Heart left ventricle (tissue), 16 donors: Measurements from ENCODE around the gene SCRG1. TPM values are rescaled to one million over a fixed set of nuclear protein-coding genes. Genes with fewer than 3 reads are reported as not detected.

Experiments
- ATAC-seq, 4 donors: fragments of 200-7000 bp; cut with Tn5 transposase; one replicate each; pipeline ENCODE4 v1.9.1; 2020 to 2022; ENCODE audit warnings: moderate library complexity in 4 of 4, mild to moderate bottlenecking in 3 of 4, moderate number of reproducible peaks in 1 of 4
- DNase-seq, 5 donors: peaks; one replicate each; pipeline ENCODE4 v3.0.0-alpha.2; 2020
- H3K27ac ChIP-seq, 12 donors: fragments of 200-600 bp; sonication (generic) in 4 of 12; one replicate each; pipeline versions ENCODE4 v1.5.0 to v1.8.0; 2016 to 2022; ENCODE audit warnings: mild to moderate bottlenecking in 2 of 12
- H3K27me3 ChIP-seq, 9 donors: fragments of 200-600 bp; sonication (generic) in 2 of 9; one replicate each; pipeline versions ENCODE4 v1.5.1 to v1.8.0; 2016 to 2022; ENCODE audit warnings: mild to moderate bottlenecking in 3 of 9
- H3K36me3 ChIP-seq, 9 donors: fragments of 200-600 bp; sonication (generic) in 2 of 9; one replicate each; pipeline versions ENCODE4 v1.5.0 to v1.8.0; 2018 to 2022; ENCODE audit warnings: mild to moderate bottlenecking in 2 of 9
- H3K4me1 ChIP-seq, 12 donors: fragments of 200-600 bp; sonication (generic) in 4 of 12; one replicate each; pipeline versions ENCODE4 v1.5.0 to v1.8.0; 2016 to 2022; ENCODE audit warnings: mild to moderate bottlenecking in 3 of 12
- H3K4me3 ChIP-seq, 12 donors: fragments of 200-600 bp; sonication (generic) in 4 of 12; one replicate each; pipeline versions ENCODE4 v1.5.0 to v1.8.0; 2017 to 2022; ENCODE audit warnings: mild to moderate bottlenecking in 9 of 12, moderate library complexity in 4 of 12
- H3K9me3 ChIP-seq, 12 donors: fragments of 200-600 bp; sonication (generic) in 4 of 12; one replicate each; pipeline versions ENCODE4 v1.5.0 to v1.8.0; 2016 to 2022; ENCODE audit warnings: mild to moderate bottlenecking in 1 of 12
- POLR2A ChIP-seq, 2 donors: fragments of 450-650 bp; IDR thresholded peaks; one replicate each; pipeline ENCODE4 v1.6.1; 2017; ENCODE audit warnings: antibody characterized with exemption in 2 of 2, mild to moderate bottlenecking in 2 of 2, moderate library complexity in 2 of 2
- WGBS, 4 donors: extraction: QIAGEN DNeasy Blood & Tissue Kit in 2 of 4; methylation state at CpG; one replicate each; pipeline versions ENCODE4 v1.1.5 to v1.1.7; 2013 to 2018; 5-methylcytosine and 5-hydroxymethylcytosine counted together
- intact Hi-C, 10 donors: fragments of 100-400 bp; cut with DNase I; formaldehyde crosslinking; loops; one replicate each; pipeline versions ENCODE4 v1.11.1 to v1.14.2; 2022
- polyA plus RNA-seq, 2 donors: library from polyadenylated mRNA; stranded (reverse); fragments of 200-250 nt; gene quantifications; one replicate each; pipeline ENCODE4 v1.2.3, GENCODE V29; 2013
- total RNA-seq, 9 donors: library from RNA; depleted of rRNA in 2 of 9; stranded (reverse); fragments of >200 nt in 2 of 9; fragmentation: NEBNext Ultra II Directional in 3 of 9; extraction: Animal tissue kit (Norgen Biotek cat#: 25700) in 3 of 9; gene quantifications; one replicate each; pipeline versions ENCODE4 v1.1.0 to v1.2.4, GENCODE V29; 2016 to 2023
- TF ChIP-seq, protein P1 (sequence below), 12 donors: fragments of 200-600 bp; sonication (generic) in 4 of 12; IDR thresholded peaks; one replicate each; pipeline versions ENCODE4 v1.5.0 to v1.8.0; 2018 to 2022; ENCODE audit warnings: antibody characterized with exemption in 12 of 12, mild to moderate bottlenecking in 5 of 12
- donor health status: ischemic (EF 13 %, LVEDD 7.1; RV severe dilation, severe dysfunction).
- donor health status: healthy with polysubstance abuse.
- donor health status: DM: no; HTN: yes; CAD: no.
- donor health status: DM: no; HTN: no; CAD: no.
- donor health status: ischemic (EF 25% LVEDD 6.9; RV normal size, moderate dysfunction).
- donor health status: ischemic (EF 25% LVEDD 5.7; RV mildly dilated, moderate dysfunction).
- donor health status: healthy.
- donor health status: DM: yes; HTN: yes; CAD: no.
- donor health status: ischemic (EF 35%, LVEDD 5.7; RV mildly dilated, moderate dysfunction).
- donor health status: nonischemic (EF 11% LVEDD 7.7; RV severe dilation, severe dysfunction).
- donor health status: DM: yes; HTN: yes; CAD: no.
- donor health status: PGD.
- donor health status: ischemic (EF 29% LVEDD 5.4; RV normal size, mild dysfunction).
- donor health status: nonischemic (EF 23%, LVEDD 6.1; RV moderate dilation, normal function).

Gene SCRG1
- total and polyA plus RNA-seq, 11 donors: 0.08 to 0.46 (median 0.23) TPM; not detected in 1

DNA sequence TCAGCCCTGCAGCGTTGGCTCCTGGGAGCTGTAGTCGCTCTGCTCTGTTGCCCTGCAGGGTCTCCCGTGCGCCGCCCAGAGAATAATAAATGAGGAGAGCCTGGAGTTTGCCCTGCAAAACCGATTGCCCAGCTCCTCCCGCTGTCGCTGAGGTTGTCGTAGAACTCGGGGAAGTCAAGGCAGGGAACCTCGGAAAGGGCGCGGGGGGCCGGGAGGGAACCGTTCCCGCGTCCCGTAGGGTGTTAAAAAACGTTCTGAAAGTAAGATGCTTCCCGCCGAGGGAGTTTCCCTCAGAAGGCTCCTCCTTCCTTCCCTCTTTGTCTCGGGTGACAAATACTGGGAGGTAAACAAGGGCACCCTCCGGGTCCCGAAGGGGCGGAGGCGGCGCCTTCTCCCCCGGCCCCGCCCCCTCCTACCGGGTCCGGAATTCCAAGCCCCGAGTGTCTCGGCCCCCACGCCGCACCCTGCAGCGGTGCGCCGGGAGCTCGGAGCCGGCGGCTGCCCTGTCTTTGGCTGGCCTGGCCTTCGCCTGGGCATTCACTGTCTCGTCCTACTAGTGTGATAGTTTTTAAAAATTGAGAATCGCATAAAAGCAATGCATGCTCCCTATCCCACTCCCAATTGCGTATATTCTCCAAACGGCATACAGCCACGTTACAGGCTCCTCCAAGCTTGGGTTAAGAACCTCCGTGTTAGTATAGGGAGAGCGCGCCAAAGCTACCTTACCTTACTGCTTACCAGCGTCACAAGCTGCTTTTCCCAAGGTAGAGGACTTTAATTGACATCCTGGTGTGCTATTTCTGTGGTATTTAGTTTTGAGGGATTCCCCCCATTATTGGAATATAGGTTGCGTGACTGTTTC lies 63.8 kb downstream of the SCRG1 start:
- peaks cover 0 to 30% (median 27%) of the 10 kb centered on the region in 9 donors for H3K36me3 ChIP-seq
- intact Hi-C loops: loop anchor here (1.0 to 5.0 kb wide), 5 partner anchors 32 to 37 kb away; partner anchors contain the start of gene SAP30 (in 8 of the 10)
- peak overlapping the region; percentile 24 to 100 (median 78) for H3K27ac ChIP-seq
- WGBS, 4 donors: 2 to 4% (median 3%) methylated on average over 36 to 52 of the region's 52 CpGs
- H3K27me3 ChIP-seq: no peaks in the 10 kb centered on the region
- peak overlapping the region; percentile 65 to 98 (median 87) for H3K4me3 ChIP-seq
- TF ChIP-seq, protein P1, sequence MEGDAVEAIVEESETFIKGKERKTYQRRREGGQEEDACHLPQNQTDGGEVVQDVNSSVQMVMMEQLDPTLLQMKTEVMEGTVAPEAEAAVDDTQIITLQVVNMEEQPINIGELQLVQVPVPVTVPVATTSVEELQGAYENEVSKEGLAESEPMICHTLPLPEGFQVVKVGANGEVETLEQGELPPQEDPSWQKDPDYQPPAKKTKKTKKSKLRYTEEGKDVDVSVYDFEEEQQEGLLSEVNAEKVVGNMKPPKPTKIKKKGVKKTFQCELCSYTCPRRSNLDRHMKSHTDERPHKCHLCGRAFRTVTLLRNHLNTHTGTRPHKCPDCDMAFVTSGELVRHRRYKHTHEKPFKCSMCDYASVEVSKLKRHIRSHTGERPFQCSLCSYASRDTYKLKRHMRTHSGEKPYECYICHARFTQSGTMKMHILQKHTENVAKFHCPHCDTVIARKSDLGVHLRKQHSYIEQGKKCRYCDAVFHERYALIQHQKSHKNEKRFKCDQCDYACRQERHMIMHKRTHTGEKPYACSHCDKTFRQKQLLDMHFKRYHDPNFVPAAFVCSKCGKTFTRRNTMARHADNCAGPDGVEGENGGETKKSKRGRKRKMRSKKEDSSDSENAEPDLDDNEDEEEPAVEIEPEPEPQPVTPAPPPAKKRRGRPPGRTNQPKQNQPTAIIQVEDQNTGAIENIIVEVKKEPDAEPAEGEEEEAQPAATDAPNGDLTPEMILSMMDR (IDR thresholded peaks at IDR 0.05): no peak
- no peak for TF ChIP-seq POLR2A (IDR thresholded peaks at IDR 0.05)
- H3K9me3 ChIP-seq: no peaks in the 10 kb centered on the region
- DNase-seq (peak; percentile 59 to 82 (median 70)), ATAC-seq (peak; percentile 44 to 64 (median 62))
- H3K4me1 ChIP-seq: peaks cover 0 to 42% (median 19%) of the 10 kb centered on the region in 12 donors

Other genes with a start within 250 kb of the SCRG1 start
- gene GALNT7, start 230.3 kb downstream of the SCRG1 start, total RNA-seq: 10 to 100 TPM in 1 of 9 donors, 1 to 10 TPM in 8; 3.1 to 12.8 (median 6.6) TPM
- gene GALNT7, start 230.3 kb downstream of the SCRG1 start, polyA plus RNA-seq: 1 to 10 TPM; 2.3 to 4.1 TPM
- gene HMGB2, start 64.8 kb downstream of the SCRG1 start, total RNA-seq: 10 to 100 TPM; 28.5 to 67.5 (median 38.2) TPM
- 10 to 100 TPM; 46.8 to 88.9 TPM for gene HMGB2, start 64.8 kb downstream of the SCRG1 start, polyA plus RNA-seq
- gene SAP30, start 28.2 kb downstream of the SCRG1 start, total RNA-seq: 10 to 100 TPM; 10.8 to 29.1 (median 16.0) TPM
- 10 to 100 TPM in 1 of 2 donors, 1 to 10 TPM in 1; 9.8 to 15.1 TPM for gene SAP30, start 28.2 kb downstream of the SCRG1 start, polyA plus RNA-seq
- gene HAND2, start 131.1 kb upstream of the SCRG1 start, total RNA-seq: 100 to 1,000 TPM in 8 of 9 donors, 10 to 100 TPM in 1; 89.3 to 188 (median 129) TPM
- 100 to 1,000 TPM in 1 of 2 donors, 10 to 100 TPM in 1; 72.8 to 105 TPM for gene HAND2, start 131.1 kb upstream of the SCRG1 start, polyA plus RNA-seq